Activated CD8-positive, alpha-beta memory T cell treated with anti-CD3 and anti-CD28 coated beads, Interleukin-2, amount 50 U/mL, for 48 hours (primary cell): ENCODE measurements around the gene CDH24.
A peak's percentile ranks its signal among the peaks of the same experiment; 100 is the strongest.

ENCODE experiments used
- DNase-seq: peaks from one replicate; pipeline ENCODE4 v3.0.0-alpha.2; 2020

CDH24 gene

DNA sequence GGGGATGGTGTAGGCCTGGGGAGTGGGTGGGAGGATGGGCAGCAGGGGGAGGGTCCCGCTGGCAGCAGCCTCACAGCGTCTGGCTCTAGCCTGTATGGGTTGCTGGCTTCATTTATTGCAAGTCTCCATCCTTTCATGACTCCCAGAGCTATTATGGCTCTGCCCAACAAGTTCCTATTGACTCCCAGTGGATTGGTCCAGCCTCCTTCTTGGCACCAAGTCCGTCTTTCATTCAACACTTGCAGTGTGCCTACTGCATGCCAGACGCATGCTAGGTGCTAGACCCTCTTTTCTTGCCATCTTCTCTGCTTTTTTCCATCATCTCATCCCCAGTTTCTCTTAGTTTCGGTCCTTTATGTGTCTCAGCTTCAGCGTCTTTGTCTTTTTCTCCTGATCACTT, 14.2 kb downstream of the CDH24 start:
- DNase-seq: no peak

- DNase-seq: no peak
Measured at GRCh38 chr14:23042162-23042965, 15.0 kb downstream of the CDH24 start, which contains the start of gene PSMB11. Gene PSMB11, plus strand, starts transcription at chr14:23042212. Its CDS starts 14 bp downstream, at chr14:23042226.

GRCh38 chr14:23041729-23042128, 15.6 kb downstream of the CDH24 start:
- no peak for DNase-seq

- DNase-seq: no peak
Measured at GRCh38 chr14:23040100-23040499, 17.2 kb downstream of the CDH24 start.

GRCh38 chr14:23035303-23036144, 21.8 kb downstream of the CDH24 start:
- no peak for DNase-seq

DNA sequence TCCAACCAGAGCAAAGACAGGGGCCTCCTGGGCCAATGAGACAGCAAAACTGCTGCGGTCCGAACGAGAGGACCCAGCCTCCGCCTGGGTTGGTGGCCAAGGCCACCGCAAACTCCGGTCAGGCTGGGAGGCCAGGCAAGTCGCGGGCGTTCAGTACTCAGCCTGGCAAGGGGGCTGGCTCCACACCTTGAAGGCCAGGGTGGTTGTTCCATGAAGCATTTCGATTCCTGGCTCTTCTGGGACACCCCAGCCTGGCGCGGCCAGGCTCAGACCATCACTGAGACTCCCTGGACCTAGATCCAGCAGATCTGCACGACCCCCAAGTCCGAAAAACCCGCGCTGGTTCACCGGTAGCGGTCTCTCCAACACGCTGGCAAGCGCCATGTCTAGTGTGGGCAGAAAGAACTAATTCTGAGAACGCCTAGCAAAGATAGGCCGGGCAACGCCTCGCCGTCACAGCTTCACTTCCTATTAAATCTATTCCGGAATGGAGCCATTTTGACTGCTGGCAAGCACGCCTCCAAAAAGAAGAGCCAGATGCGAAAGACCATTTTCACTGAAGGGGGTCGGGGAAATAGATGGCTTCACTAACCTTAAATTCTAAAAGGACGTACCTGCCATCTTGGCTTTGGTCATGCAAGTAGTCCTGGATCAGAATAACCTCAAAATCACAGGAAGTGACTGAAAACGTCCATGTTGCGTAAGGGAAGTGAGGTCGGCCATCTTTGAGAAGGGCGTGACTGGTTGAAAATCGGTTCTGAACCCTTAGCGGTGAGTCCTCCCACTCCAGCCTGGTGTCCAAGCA, 22.6 kb downstream of the CDH24 start, which contains the start of gene PSMB5:
TSS of gene PSMB5 (minus strand) at position 403 of the 805 bp plus-strand sequence. CDS start at position 384, 19 bp downstream.
- DNase-seq: peak; percentile 88

DNA sequence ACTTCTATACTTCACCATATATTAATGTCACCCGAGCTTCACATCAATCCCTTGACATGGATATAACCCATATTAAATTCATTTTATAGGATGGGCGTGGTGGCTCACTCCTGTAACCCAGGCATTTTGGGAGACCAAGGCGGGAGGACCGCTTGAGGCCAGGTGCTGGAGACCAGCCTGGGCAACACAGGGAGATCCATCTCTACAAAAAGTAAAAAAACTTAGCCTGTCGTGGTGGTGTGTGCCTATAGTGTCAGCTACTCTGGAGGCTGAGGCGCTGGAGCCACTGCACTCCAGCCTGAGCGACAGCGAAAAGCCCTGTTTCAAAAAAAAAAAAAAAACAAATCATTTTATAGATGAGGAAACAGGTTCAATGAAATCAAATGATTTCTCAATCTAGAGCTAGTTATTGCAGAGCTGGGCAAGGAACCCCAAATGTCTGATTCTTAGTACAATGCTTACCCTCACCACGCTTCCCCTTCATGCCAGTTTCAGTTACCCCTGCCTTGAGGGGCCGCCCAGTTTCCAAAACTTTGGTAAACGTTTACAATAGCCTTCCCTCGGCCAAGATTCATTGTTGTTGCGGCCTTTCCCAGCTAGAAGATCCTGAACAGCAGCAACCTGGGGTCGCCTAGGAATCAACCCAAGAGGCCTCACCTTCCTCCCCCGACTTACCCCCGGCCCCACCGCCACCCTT, 23.4 kb downstream of the CDH24 start:
- no peak for DNase-seq

- DNase-seq: no peak
Measured at GRCh38 chr14:23033251-23033727, 24.0 kb downstream of the CDH24 start.

- DNase-seq: no peak
Measured at GRCh38 chr14:23030936-23031335, 26.4 kb downstream of the CDH24 start.

DNA sequence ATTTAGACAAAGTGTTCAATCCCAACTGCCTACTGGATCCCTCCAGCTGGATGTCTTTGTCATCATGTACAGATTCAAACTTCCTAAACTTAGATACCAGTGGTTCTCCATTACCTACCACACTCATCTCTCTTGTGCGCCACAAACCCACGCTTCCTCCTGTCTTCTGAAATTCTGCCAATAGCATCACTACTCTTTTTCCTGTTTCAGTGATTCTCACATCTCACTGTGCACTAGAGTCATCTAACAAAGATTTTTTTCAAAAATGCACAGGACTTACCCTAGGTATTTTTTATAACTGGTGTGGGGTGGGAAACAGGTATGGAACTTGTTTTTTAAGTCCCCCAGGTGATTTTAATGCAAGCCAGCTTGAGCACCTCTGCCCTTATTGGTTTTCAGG, 28.5 kb downstream of the CDH24 start:
- DNase-seq: no peak

DNA sequence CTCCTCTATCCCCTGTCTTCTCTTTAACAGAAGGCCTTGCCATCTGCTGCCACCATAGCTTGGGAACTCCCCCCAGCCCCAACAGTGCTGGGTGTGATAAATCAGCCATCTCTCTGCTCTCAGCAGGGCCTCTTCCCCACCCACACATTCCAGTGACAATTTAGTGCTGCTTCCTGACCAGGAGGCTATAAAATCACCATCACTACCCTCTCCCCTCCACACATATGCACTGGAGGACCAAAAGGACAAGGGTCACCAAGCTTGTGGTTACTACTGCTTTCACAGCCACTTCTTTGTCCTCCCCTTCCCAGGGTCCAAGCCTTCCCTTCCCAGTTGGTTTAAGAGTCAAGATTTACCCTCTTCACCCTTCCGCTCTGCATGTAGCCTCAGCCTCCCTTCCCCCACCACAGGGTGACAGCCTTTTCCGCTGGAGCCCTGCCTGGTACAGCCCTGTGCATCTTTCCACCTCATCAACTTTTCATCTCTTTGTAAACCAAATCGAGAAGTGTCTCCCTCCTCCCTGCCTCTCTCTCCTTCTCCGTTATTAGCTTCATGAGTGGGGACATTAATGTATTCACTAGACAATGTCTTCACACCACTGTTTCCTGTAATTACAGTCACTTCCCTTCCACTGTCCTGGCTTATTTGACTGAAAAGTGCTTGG, 32.0 kb downstream of the CDH24 start:
- DNase-seq: no peak

DNA sequence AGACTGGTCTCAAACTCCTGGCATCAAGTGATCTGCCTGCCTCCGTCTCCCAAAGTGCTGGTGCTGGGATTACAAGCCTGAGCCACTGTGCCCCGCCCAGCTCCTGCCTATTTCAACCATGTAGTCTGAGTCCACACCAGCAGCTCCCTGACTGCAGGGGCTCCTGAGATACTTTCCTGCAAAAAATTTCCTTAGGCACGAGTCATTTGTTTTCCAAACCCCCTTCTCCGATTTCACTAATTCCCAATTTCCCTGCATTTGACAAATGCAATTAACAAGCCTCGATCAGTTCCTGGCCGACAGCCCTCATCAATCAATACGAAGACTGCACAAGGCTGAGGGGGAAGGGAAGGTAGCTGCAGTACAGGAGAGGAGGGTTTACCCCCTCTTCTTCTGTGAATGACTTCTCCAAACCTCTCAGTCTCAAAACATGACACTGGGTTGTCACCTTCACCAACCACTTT, 32.7 kb downstream of the CDH24 start:
- DNase-seq: no peak

DNA sequence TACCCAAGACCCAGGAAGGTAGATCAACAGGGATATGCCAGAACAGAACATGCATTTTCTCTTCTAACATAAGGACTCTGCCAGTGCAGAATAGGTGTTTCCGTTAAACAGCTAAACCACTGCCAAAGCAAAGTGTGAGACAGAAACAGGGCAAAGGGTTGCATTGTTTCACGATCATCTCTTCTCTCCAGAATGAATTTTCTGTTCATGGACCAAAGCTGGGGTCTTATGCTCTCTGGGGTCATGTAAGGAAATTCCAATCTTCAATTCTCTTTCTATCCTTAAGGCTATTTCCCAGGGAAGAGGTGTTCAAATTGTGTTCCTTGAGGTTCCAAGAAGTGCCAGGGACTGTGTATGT, 33.5 kb downstream of the CDH24 start:
- no peak for DNase-seq

GRCh38 chr14:23023022-23023794, 34.1 kb downstream of the CDH24 start:
- DNase-seq: no peak

DNA sequence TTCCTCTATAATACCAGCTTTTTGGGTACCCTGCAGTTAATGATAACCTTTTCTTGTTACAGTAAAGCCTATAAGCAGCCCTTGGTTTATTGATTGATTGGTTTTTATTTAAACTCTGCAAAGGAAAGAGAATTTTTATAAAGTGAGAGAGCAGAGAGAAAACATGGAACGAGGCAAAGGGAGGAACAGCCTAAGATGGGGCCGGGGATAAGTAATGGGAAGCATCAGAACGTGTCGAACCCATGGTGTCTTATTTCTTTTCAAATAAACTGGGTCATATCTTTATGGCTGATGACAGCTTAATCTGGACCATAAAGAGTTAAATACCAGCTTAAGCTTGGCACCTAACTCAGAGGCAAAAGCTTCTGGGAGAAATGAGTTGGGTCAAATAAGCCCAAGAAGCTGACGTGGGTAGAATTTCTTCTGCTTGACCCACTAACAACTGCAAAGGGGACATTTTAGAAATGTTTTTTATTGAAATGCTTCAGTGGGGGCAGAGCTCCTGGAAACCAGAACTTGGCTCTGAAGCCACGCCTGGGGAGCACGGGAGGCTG, 35.4 kb downstream of the CDH24 start:
- DNase-seq: no peak

DNA sequence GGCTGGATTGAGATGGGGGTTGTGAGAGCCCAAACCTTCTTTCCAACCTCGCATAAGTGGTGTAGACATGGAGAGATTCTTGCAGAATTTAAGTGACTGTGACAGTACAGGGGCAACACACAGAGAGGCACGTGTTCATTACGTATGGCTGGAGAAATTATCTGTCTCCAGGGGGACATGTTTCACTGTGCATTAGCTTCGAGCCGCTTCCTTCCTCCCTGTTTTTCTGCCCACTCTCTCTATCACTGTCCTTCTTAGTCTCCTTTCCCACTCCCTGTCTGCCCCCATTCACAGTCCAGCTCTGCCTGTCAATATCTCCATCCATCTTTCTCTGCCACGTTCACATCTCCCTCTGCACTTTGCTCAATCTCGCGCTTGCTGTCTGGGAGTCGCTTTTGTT, 35.9 kb downstream of the CDH24 start:
- no peak for DNase-seq

DNA sequence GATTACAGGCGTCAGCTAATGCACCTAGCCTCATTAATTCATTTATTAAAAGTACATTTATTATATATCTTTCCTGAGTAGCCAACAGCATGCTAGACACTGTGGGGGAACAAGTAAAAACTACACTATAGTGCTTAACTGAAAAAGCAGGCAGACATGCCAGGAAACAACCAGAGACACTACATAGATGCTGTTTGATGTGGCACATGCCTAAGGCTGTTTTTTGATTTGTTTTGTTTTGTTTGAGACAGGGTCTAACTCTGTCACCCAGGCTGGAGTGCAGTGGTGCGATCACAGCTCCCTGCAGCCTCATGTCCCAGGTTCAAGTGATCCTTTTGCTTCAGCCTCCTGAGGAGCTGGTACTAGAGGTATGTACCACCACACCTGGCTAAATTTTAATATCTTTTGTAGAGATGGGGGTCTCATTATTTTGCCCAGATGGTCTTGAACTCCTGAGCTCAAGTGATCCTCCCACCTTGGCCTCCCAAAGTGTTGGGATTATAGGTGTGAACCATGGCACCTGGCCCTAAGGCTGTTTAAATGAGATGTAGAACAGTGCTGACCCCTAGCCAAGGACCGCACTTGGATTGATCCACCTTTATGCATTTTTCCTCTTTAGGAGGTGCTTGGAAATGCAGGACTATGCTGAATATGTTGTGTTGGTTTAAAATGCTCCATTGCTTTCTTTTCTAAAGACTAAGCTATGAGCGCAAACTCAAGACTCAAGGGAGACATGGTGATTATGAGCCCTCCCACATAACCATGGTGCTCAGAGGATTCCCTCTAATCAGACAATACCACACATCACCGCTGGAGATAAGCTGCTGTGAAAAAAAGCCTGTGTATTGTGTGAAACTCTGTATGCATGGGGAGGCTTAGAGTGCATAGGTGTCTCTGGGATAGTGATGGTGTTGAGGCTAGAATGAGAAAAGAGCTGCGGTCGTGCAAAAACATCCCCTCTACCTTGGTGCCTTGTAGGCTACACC, 36.9 kb downstream of the CDH24 start:
- no peak for DNase-seq

DNA sequence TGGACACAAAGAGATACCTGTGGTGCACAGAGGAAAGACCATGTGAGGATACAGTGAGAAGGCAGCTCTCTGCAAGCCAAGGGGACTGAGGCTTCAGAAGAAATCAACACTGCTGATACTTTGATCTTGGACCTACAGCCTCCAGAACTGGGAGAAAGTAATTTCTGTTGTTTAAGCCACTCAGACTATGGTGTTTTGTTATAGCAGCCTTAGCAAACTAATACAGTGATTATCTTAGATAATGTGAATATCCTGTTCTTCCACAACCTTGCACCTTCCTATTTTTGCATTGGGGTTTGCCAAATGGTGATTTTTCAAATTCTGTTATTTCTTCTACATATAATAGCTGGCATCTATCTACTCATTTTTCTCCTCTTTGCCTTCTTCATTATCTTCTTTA, 39.2 kb downstream of the CDH24 start:
- DNase-seq: no peak

- no peak for DNase-seq
Measured at GRCh38 chr14:23017091-23017490, 40.2 kb downstream of the CDH24 start.
